ENCODE measurements around the gene TSPAN9.

The TSPAN9 gene

GRCh38 chr12:3155702-3156370 lies 78.7 kb downstream of the TSPAN9 start:
- H3K27ac Mint-ChIP-seq, result peak overlapping the region; percentile 49 to 86 (median 83)
- H3K9me3 Mint-ChIP-seq, result peaks cover 3% of the 10 kb centered on the region
- TF ChIP-seq, protein P1, sequence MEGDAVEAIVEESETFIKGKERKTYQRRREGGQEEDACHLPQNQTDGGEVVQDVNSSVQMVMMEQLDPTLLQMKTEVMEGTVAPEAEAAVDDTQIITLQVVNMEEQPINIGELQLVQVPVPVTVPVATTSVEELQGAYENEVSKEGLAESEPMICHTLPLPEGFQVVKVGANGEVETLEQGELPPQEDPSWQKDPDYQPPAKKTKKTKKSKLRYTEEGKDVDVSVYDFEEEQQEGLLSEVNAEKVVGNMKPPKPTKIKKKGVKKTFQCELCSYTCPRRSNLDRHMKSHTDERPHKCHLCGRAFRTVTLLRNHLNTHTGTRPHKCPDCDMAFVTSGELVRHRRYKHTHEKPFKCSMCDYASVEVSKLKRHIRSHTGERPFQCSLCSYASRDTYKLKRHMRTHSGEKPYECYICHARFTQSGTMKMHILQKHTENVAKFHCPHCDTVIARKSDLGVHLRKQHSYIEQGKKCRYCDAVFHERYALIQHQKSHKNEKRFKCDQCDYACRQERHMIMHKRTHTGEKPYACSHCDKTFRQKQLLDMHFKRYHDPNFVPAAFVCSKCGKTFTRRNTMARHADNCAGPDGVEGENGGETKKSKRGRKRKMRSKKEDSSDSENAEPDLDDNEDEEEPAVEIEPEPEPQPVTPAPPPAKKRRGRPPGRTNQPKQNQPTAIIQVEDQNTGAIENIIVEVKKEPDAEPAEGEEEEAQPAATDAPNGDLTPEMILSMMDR (IDR thresholded peaks at IDR 0.05; ENCODE audit: unreplicated experiment in 3 of 3), result no peak
- H3K27me3 Mint-ChIP-seq (ENCODE audit: low read depth), result no peaks in the 10 kb centered on the region
- peaks cover 16% of the 10 kb centered on the region for H3K36me3 Mint-ChIP-seq (ENCODE audit: low read depth)
- H3K4me3 Mint-ChIP-seq, result peak overlapping the region; percentile 29 to 43 (median 33)
- peaks cover 66% of the 10 kb centered on the region for H3K4me1 Mint-ChIP-seq

- Mint-ChIP-seq H3K36me3 (ENCODE audit: low read depth) (peaks cover 27% of the 10 kb centered on the region), H3K9me3 (peaks cover 8% of the 10 kb centered on the region), H3K27me3 (ENCODE audit: low read depth) (no peaks in the 10 kb centered on the region), H3K4me1 (peaks cover 57% of the 10 kb centered on the region), H3K27ac (peak overlapping the region in 2 of 3 experiments; percentile 20 to 50), H3K4me3 (no peak overlapping the region)
- TF ChIP-seq, protein P1 (IDR thresholded peaks at IDR 0.05; ENCODE audit: unreplicated experiment in 3 of 3), result no peak
Measured at GRCh38 chr12:3157581-3158323, 80.6 kb downstream of the TSPAN9 start.

- Mint-ChIP-seq H3K27me3 (ENCODE audit: low read depth) (no peaks in the 10 kb centered on the region), H3K36me3 (ENCODE audit: low read depth) (peaks cover 33% of the 10 kb centered on the region), H3K4me1 (peaks cover 63% of the 10 kb centered on the region), H3K4me3 (peak overlapping the region in 2 of 3 experiments; percentile 20 to 55), H3K9me3 (peaks cover 14% of the 10 kb centered on the region), H3K27ac (peak overlapping the region; percentile 91 to 94 (median 92))
- TF ChIP-seq, protein P1 (IDR thresholded peaks at IDR 0.05; ENCODE audit: unreplicated experiment in 3 of 3), result no peak
Measured at GRCh38 chr12:3158851-3159465, 81.8 kb downstream of the TSPAN9 start.

DNA sequence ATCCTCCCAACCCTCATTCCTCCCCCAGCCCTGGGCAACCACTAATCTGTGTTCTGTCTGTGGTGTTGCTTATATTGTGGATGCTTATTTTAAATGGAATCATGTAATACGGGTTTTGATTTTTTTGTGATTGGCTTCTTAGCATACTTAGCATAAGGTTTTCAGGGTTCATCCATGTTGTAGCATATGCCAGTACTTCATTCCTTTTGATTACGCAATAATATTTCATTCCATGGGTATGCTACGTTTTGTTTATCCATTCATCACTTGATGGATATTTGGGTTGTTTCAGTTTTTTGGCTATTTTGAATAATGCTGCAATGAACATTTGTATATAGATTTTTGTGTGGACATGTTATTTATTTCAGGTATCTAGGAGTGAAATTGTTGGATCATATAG lies 82.9 kb downstream of the TSPAN9 start:
- TF ChIP-seq, protein P1 (IDR thresholded peaks at IDR 0.05; ENCODE audit: unreplicated experiment in 3 of 3), result no peak
- Mint-ChIP-seq H3K4me1 (peaks cover 63% of the 10 kb centered on the region), H3K4me3 (no peak overlapping the region), H3K9me3 (peaks cover 14% of the 10 kb centered on the region), H3K27me3 (ENCODE audit: low read depth) (no peaks in the 10 kb centered on the region), H3K27ac (no peak overlapping the region), H3K36me3 (ENCODE audit: low read depth) (peaks cover 33% of the 10 kb centered on the region)

DNA sequence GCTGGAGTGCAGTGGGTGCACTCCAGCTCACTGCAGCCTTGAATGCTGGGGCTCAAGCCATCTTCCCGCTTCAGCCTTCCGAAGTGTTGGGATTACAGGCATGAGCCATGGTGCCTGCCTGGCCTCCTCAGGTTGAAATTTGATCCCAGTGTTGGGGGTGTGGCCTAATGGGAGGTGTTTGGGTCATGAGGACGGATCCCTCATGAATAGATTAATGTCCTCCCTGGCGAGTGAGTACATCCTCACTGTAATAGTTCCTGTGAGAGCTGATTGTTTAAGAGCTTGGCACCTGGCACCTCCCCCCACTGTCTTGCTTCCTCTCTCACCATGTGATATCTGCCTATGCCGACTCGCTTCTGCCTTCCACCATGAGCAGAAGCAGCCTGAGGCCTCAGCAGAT lies 84.7 kb downstream of the TSPAN9 start:
- no peak overlapping the region for H3K27ac Mint-ChIP-seq
- H3K27me3 Mint-ChIP-seq (ENCODE audit: low read depth), result no peaks in the 10 kb centered on the region
- H3K36me3 Mint-ChIP-seq (ENCODE audit: low read depth), result peaks cover 33% of the 10 kb centered on the region
- no peak overlapping the region for H3K4me3 Mint-ChIP-seq
- peaks cover 66% of the 10 kb centered on the region for H3K4me1 Mint-ChIP-seq
- peaks cover 14% of the 10 kb centered on the region for H3K9me3 Mint-ChIP-seq
- TF ChIP-seq, protein P1 (IDR thresholded peaks at IDR 0.05; ENCODE audit: unreplicated experiment in 3 of 3), result no peak
